H1 (cell line): Measurements from ENCODE around the gene NKG7. TPM values are rescaled to one million over a fixed set of nuclear protein-coding genes. Genes with fewer than 3 reads are reported as not detected.

Source experiments
- CEBPB ChIP-seq: IDR thresholded peaks from 2 replicates; pipeline ENCODE4 v1.6.1; 2012; ENCODE audit warnings: low read depth, low read length
- EGR1 ChIP-seq: IDR thresholded peaks from 2 replicates; pipeline ENCODE4 v1.6.1; 2011; ENCODE audit warnings: low read depth, low read length, borderline replicate concordance
- POLR2A ChIP-seq, 2 experiments: IDR thresholded peaks; 1 replicate in 1 of 2; 2 replicates in 1 of 2; pipeline ENCODE4 v1.6.1; 2011; ENCODE audit warnings: low read depth in 2 of 2, low read length in 2 of 2, mild to moderate bottlenecking in 2 of 2; ENCODE audit errors: control extremely low read depth in 1 of 2
- SP4 ChIP-seq: IDR thresholded peaks from 2 replicates; pipeline ENCODE4 v1.6.1; 2012; ENCODE audit warnings: low read length, inconsistent platforms
- polyA plus RNA-seq, 7 experiments: library from polyadenylated mRNA; depleted of rRNA in 3 of 7; stranded (reverse) in 5 of 7; unstranded in 2 of 7; fragments of >200 nt in 5 of 7; fragments of 200-250 nt in 2 of 7; gene quantifications; 1 replicate in 5 of 7; 2 replicates in 1 of 7; 4 replicates in 1 of 7; pipeline versions ENCODE4 v1.2.1 to v1.2.3, GENCODE V29; 2011 to 2013; ENCODE audit warnings: missing spikeins in 2 of 7, mixed read lengths in 2 of 7
- total RNA-seq: library from RNA; stranded (reverse); fragmentation: NEBNext Ultra II Directional; extraction: Animal tissue kit (Norgen Biotek cat#: 25700); gene quantifications from 2 replicates; pipeline ENCODE4 v1.2.1, GENCODE V29; 2021

Gene NKG7
- total and polyA plus RNA-seq, 2 of the 8 experiments (the other 6 are each of a cell fraction or from before 2014, with no cell fraction given), result not detected

DNA sequence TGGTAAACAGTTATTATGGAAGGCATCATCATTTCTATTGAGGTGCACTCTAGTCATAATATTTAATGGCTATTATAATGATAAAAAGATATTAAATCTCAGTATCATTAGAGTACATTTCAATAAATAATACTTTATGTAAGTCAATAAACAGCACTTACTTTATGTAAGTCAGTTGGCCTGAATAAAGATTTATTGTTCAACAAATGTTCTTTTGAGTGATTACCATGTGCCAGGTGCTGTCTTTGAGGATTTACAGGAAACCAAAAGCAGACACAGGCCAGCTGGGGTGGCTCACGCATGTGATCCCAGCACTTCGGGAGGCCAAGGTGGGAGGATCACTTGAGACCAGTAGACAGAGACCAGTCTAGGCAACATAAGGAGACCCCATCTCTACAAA lies 5.0 kb upstream of the NKG7 start (continued):
- no peak for TF ChIP-seq CEBPB
- no peak for TF ChIP-seq POLR2A (IDR thresholded peaks at IDR 0.05; ENCODE audit: control extremely low read depth in 1 of 2, low read depth in 2 of 2, low read length in 2 of 2)
- no peak for TF ChIP-seq SP4
- TF ChIP-seq EGR1, result no peak
